Ammon's horn (tissue), 1 donor: ENCODE measurements around the gene HIVEP3.

Experiments used
- DNase-seq: peaks from one replicate; pipeline ENCODE4 v3.0.0-alpha.2; 2016; ENCODE audit warnings: low spot score

HIVEP3 gene

GRCh38 chr1:41846625-41847405 lies 71.9 kb downstream of the HIVEP3 start:
- DNase-seq: no peak

- DNase-seq: no peak
Observed at GRCh38 chr1:41844781-41845272, 73.9 kb downstream of the HIVEP3 start.

GRCh38 chr1:41844255-41844654 lies 74.5 kb downstream of the HIVEP3 start:
- DNase-seq: no peak

GRCh38 chr1:41842993-41843755 lies 75.5 kb downstream of the HIVEP3 start:
- DNase-seq: peak; percentile 59

GRCh38 chr1:41842326-41842725 lies 76.4 kb downstream of the HIVEP3 start:
- no peak for DNase-seq

GRCh38 chr1:41840592-41841246 lies 78.0 kb downstream of the HIVEP3 start:
- DNase-seq: no peak

GRCh38 chr1:41838266-41838665 lies 80.5 kb downstream of the HIVEP3 start:
- DNase-seq: no peak

GRCh38 chr1:41837691-41838090 lies 81.0 kb downstream of the HIVEP3 start:
- DNase-seq: no peak

- DNase-seq: no peak
Observed at GRCh38 chr1:41835485-41835884, 83.2 kb downstream of the HIVEP3 start.

GRCh38 chr1:41833519-41834000 lies 85.2 kb downstream of the HIVEP3 start:
- no peak for DNase-seq

- DNase-seq: no peak
Observed at GRCh38 chr1:41830726-41831125, 88.0 kb downstream of the HIVEP3 start.

- no peak for DNase-seq
Observed at GRCh38 chr1:41827991-41828570, 90.6 kb downstream of the HIVEP3 start.

GRCh38 chr1:41823471-41823870 lies 95.3 kb downstream of the HIVEP3 start:
- no peak for DNase-seq

GRCh38 chr1:41822866-41823265 lies 95.9 kb downstream of the HIVEP3 start:
- DNase-seq: no peak

GRCh38 chr1:41819843-41820242 lies 98.9 kb downstream of the HIVEP3 start:
- no peak for DNase-seq

- no peak for DNase-seq
Observed at GRCh38 chr1:41819069-41819468, 99.7 kb downstream of the HIVEP3 start.

GRCh38 chr1:41816061-41816460 lies 102.7 kb downstream of the HIVEP3 start:
- no peak for DNase-seq

GRCh38 chr1:41813755-41814745 lies 104.7 kb downstream of the HIVEP3 start:
- no peak for DNase-seq

GRCh38 chr1:41813226-41813625 lies 105.5 kb downstream of the HIVEP3 start:
- no peak for DNase-seq

GRCh38 chr1:41812453-41812852 lies 106.3 kb downstream of the HIVEP3 start:
- DNase-seq: no peak

GRCh38 chr1:41812051-41812450 lies 106.7 kb downstream of the HIVEP3 start:
- DNase-seq: peak; percentile 48
